HG03097 (cell line): ENCODE data around the gene GGT7.
"Not testable (repeated sequence)": the region's sequence is repeated elsewhere in the genome, so short reads cannot be mapped to it uniquely, and the experiment has no call there.

Experiments
- ATAC-seq: cut with Tn5 transposase; IDR thresholded peaks from one replicate; pipeline ENCODE4 v1.9.1; 2021; ENCODE audit not compliant: unreplicated experiment, low FRiP score

The GGT7 gene

GRCh38 chr20:34883809-34884208 lies 11.2 kb upstream of the GGT7 start:
- no peak for ATAC-seq

- ATAC-seq, result no peak
Measured at GRCh38 chr20:34883087-34883688, 10.5 kb upstream of the GGT7 start.

GRCh38 chr20:34881689-34882088 lies 9.0 kb upstream of the GGT7 start:
- ATAC-seq, result no peak

DNA sequence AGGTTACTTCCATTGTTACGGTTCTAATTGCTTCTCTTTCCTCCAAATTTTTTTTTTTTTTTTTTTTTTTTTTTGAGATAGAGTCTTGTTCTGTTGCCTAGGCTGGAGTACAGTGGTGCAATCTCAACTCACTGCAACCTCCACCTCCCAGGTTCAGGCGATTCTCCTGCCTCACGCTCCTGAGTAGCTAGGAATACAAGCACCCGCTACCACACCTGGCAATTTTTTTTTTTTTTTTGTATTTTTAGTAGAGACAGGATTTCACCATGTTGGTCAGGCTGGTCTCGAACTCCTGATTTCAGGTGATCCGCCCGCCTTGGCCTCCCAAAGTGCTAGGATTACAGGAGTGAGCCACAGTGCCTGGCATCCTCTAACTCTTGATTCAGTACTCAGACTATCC lies 8.3 kb upstream of the GGT7 start:
- ATAC-seq, result not testable (repeated sequence)

DNA sequence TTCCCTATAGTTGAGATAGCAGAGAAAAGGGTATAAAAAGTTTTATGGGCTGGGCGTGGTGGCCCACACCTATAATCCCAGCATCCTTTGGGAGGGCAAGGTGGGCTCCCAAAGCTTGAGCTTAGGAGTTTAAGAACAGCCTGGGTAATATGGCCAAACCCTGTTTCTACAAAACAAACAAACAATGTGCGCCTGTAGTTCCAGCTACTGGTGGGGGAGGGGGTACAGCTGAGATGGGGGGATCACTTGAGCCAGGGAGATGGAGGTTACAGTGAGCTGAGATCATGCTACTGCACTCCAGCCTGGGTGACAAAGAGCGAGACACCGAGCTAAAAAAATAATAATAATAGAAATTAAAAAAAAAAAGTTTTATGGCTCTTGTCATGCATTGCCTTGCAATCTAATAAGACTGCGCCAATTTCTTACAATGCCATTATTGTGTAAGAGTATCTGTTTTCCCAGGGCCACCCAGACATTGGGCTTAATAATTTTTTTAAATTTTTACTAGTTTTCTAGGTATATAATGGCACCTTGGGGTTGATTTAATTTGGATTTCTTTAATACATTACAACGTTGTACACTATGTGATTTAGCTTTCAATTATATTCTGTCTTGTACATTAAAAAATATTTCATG lies 7.7 kb upstream of the GGT7 start:
- no peak for ATAC-seq

- ATAC-seq, result peak; percentile 53
Measured at GRCh38 chr20:34876406-34877282, 4.0 kb upstream of the GGT7 start, which contains the start of gene ACSS2. Gene ACSS2 (plus strand): TSS chr20:34876612. CDS start chr20:34876646, 34 bp downstream.

GRCh38 chr20:34875642-34876405 lies 3.2 kb upstream of the GGT7 start:
- peak; percentile 50 for ATAC-seq

- ATAC-seq, result no peak
Measured at GRCh38 chr20:34874094-34874654, 1.5 kb upstream of the GGT7 start.

DNA sequence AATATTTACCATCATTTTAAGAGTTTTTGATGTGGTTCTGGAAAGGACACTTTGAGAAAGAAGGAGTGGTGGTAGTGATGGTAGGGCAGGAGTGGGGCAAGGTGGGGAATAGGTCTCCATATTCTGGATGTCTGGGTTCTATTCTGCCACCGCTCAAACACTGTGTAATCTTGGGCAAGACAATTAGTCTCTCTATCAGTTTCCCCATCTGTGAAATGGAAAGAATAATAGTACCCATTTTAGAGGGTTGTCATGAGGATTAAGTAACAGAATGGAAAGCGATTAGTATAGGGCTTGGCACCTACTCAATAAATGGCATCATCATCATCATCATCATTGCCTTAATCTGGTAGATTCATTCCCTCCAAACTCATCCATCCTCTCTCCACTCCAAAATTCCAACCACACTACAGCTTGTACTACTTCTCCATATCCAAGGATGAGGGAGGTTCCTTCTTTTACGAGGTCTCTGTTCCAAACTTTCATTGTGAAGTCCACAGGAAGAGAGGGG lies 982 bp upstream of the GGT7 start:
- ATAC-seq, result no peak

DNA sequence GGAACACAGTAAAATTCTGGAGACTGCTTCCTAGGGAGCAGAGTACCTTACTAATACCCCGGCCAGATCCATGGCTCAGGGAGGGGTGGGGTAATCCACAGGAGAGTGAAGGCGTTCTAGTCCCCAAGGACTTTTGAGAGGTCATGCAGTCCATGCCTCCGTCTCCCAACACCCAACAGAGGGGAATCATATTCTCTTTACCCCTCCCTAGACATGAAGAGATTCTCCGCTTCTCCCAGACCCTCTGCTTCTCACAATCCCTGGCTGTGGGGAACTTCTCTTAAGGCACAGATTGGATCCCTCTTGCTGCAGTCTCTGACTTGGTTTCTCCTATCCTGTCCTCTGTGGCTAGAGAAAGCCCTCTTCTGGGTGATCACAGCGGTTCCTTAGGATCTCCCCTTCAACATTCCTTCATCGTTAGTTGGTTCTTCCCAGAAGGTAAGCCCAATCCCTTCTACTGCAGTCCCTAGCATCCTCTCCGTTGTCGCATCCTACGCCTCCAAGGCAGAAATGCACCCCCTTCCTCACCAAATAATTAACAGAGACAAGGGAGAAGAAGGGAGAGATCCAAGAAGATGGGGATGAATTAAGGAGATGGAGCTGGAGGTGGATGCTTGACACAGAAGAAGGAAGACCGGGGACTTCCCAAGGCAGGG lies 562 bp downstream of the GGT7 start:
- ATAC-seq, result no peak

DNA sequence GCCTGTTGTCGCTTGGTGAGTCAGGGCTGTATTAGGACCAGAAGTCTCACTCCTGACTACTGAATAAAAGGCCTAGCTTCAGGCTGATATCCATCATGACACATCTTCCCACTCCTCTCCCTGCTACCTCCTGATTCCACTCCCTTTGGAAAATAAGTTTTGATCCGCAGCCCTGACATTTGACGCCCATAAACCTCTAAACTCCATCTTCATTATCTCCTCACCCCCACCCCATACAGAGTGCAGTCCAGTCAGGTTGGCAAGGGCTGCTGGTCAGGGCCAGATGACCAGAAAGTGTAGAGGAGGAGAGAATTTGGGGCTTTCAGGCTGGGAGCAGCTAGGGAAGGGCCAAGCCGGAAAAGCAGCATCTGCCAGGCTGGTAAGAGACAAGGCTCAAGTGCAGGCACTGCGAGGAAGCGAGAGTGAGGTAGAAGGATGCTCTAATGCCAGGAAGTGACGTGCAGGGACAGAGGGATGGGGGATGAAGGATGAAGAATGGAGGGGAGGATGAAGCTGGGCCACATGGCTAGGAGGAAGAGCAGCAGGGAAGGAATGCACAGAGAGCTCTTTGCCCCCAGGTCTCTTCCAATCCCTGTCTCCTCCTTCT lies 1.2 kb downstream of the GGT7 start:
- no peak for ATAC-seq

- no peak for ATAC-seq
Measured at GRCh38 chr20:34864216-34864615, 8.4 kb downstream of the GGT7 start.

GRCh38 chr20:34863421-34863965 lies 9.2 kb downstream of the GGT7 start:
- no peak for ATAC-seq

GRCh38 chr20:34862724-34863123 lies 9.9 kb downstream of the GGT7 start:
- no peak for ATAC-seq

- ATAC-seq, result no peak
Measured at GRCh38 chr20:34861386-34862084, 11.1 kb downstream of the GGT7 start.

GRCh38 chr20:34859826-34860545 lies 12.7 kb downstream of the GGT7 start:
- no peak for ATAC-seq

DNA sequence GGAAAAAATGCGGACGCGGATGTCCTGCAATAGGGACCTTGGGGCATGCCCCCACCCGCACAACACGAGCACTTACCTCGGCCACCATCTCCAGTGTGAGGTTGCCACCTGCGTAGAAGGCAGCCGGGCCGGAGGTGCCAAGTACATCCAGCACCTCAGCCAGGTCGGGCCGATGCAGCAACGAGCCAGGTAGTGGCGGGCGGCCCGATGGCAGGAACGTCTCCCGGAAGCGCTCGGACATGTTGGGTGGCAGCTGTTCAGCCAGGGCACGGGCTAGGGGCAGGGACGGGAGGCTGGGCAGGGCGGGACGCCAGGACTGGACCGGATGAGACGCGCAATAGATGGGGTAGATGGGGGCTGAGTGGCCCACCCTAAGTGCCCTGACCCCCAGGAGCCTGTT lies 13.3 kb downstream of the GGT7 start:
- no peak for ATAC-seq

GRCh38 chr20:34852298-34852697 lies 20.4 kb downstream of the GGT7 start:
- ATAC-seq, result no peak
